Sigmoid colon (tissue), 4 donors: ENCODE results near the gene SLC8A1.

Source experiments
- EP300 ChIP-seq, 4 donors: sonication (generic); formaldehyde crosslinking; IDR thresholded peaks; one replicate each; pipeline ENCODE4 v1.6.1; 2017; ENCODE audit warnings: antibody characterized with exemption in 4 of 4
- POLR2A ChIP-seq, 2 donors: fragments of 450-650 bp; IDR thresholded peaks; one replicate each; pipeline ENCODE4 v1.6.1; 2016; ENCODE audit warnings: antibody characterized with exemption in 2 of 2, mild to moderate bottlenecking in 2 of 2, moderate library complexity in 2 of 2
- POLR2AphosphoS5 ChIP-seq, 4 donors: sonication (generic); formaldehyde crosslinking; IDR thresholded peaks; one replicate each; pipeline ENCODE4 v1.6.1; 2017; ENCODE audit warnings: antibody characterized with exemption in 4 of 4
- TF ChIP-seq, protein P1 (sequence below), 4 experiments: fragments of 450-650 bp in 3 of 4; fragments of 200-600 bp in 1 of 4; IDR thresholded peaks; one replicate each; pipeline ENCODE4 v1.5.1; 2016 to 2019; ENCODE audit warnings: antibody characterized with exemption in 4 of 4, mild to moderate bottlenecking in 3 of 4, moderate library complexity in 2 of 4

DNA sequence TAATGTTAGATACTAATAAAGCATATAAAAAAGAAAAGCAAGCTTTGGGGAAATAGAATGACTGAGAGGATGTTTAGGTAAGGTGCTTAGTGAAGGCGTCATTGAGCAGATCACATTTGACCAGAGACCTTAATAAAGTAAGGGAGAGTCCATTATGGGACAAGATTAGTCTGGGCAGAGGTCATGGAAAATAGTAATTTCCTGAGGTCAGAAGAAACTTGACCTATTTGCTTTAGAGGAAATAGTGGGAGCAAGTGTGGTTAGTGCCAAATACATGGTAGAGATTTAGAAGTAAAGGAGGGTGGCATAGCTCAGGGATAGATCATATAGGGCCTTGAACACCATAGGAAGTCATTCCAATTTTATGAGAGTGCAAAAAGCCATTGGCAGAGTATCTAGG is 24.5 kb upstream of the SLC8A1 start:
- TF ChIP-seq, protein P1, sequence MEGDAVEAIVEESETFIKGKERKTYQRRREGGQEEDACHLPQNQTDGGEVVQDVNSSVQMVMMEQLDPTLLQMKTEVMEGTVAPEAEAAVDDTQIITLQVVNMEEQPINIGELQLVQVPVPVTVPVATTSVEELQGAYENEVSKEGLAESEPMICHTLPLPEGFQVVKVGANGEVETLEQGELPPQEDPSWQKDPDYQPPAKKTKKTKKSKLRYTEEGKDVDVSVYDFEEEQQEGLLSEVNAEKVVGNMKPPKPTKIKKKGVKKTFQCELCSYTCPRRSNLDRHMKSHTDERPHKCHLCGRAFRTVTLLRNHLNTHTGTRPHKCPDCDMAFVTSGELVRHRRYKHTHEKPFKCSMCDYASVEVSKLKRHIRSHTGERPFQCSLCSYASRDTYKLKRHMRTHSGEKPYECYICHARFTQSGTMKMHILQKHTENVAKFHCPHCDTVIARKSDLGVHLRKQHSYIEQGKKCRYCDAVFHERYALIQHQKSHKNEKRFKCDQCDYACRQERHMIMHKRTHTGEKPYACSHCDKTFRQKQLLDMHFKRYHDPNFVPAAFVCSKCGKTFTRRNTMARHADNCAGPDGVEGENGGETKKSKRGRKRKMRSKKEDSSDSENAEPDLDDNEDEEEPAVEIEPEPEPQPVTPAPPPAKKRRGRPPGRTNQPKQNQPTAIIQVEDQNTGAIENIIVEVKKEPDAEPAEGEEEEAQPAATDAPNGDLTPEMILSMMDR (IDR thresholded peaks at IDR 0.05) = no peak
- TF ChIP-seq POLR2A (IDR thresholded peaks at IDR 0.05) (no peak), POLR2AphosphoS5 (IDR thresholded peaks at IDR 0.05) (no peak), EP300 (IDR thresholded peaks at IDR 0.05) (no peak)
